Measurements from ENCODE around the gene SLC46A3. TPM values are rescaled to one million over a fixed set of nuclear protein-coding genes. Genes with fewer than 3 reads are reported as not detected.

The SLC46A3 gene
- 7.7 TPM for total RNA-seq (ENCODE audit: unreplicated experiment)
- long read RNA-seq, partial matches to known transcripts = 0 of 1 reads
- long read RNA-seq, other reads (novel, unspliced or antisense) = 1 of 1 reads

DNA sequence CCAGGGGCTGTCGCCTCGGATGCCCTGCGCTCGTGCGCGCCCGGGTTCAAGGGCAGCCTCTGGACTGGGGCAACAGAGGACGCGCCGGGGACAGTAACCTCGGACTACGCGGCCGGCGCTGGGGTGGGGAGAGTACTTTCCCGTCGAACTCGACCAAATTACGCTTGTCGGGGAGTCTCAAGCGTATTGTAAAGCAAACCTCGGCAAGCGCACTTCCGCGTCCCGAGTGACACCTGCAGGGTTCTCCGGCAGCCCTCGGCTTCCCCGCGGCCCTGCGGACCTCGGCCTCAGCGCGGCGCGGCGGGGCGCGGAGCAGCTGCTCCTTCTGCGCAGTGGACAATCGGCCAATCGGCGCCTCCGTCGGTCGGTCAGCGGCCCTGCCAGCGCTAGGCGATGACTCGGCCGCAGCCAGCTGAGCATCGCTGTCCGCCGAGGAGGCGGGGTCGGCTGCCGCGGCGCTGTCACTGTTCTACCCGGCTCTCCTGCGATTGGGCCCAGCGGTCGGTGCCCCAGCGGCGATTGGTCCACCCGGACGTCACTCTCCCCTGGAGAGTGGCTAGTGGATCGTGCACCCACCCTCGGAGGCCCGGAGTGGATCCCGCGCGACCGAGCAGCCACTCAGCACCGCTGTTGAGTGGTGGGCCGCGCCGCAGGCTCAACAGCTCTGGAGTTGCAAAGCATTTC is at the start of gene SLC46A3:
Gene SLC46A3, minus strand, starts transcription at position 428 of the 684 bp plus-strand sequence. CDS start 972 bp downstream, outside the sequence.
- peak within 1 kb of the TSS; percentile 93 for H3K4me3 Mint-ChIP-seq (ENCODE audit: unreplicated experiment)
- H3K36me3 Mint-ChIP-seq (ENCODE audit: low read depth, unreplicated experiment) = no peaks in the 10 kb centered on the region
- no peak within 1 kb of the TSS for H3K27ac Mint-ChIP-seq (ENCODE audit: unreplicated experiment)
- DNase-seq (ENCODE audit: low spot score) = peak; percentile 99
- no peak for TF ChIP-seq CTCF (IDR thresholded peaks at IDR 0.05; ENCODE audit: unreplicated experiment)
- peaks cover 24% of the 10 kb centered on the region for H3K4me1 Mint-ChIP-seq (ENCODE audit: unreplicated experiment)
- no peaks in the 10 kb centered on the region for H3K9me3 Mint-ChIP-seq (ENCODE audit: unreplicated experiment)
- H3K27me3 Mint-ChIP-seq (ENCODE audit: unreplicated experiment) = peaks cover 2% of the 10 kb centered on the region

- Mint-ChIP-seq H3K9me3 (ENCODE audit: unreplicated experiment) (peaks cover 6% of the 10 kb centered on the region), H3K27me3 (ENCODE audit: unreplicated experiment) (no peaks in the 10 kb centered on the region), H3K4me1 (ENCODE audit: unreplicated experiment) (no peaks in the 10 kb centered on the region), H3K27ac (ENCODE audit: unreplicated experiment) (no peak overlapping the region), H3K4me3 (ENCODE audit: unreplicated experiment) (no peak overlapping the region), H3K36me3 (ENCODE audit: low read depth, unreplicated experiment) (peaks cover 3% of the 10 kb centered on the region)
- no peak for TF ChIP-seq CTCF (IDR thresholded peaks at IDR 0.05; ENCODE audit: unreplicated experiment)
- DNase-seq (ENCODE audit: low spot score) = no peak
These were observed 45.1 kb upstream of the SLC46A3 start for GRCh38 chr13:28763887-28764286.

DNA sequence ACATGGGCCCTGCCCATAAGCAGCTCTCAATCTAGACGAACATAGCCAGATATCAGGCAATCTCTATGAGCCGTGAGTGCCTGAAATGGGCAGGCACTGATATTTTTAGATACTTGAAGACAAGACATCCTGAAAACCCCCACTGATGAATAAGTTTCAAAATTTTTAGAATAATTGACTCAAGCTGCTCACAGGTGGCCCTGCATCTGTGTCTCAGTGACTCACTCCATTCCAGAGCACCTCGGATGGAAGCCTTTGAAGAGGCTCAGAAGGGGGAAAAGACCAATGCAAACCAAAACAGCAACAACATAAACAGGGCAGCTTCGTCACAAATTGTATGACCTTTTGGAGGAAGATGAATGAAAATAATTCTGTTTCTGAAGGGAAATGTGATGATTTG is 42.8 kb upstream of the SLC46A3 start:
- Mint-ChIP-seq H3K4me1 (ENCODE audit: unreplicated experiment) (peaks cover 3% of the 10 kb centered on the region), H3K9me3 (ENCODE audit: unreplicated experiment) (no peaks in the 10 kb centered on the region), H3K27ac (ENCODE audit: unreplicated experiment) (no peak overlapping the region), H3K4me3 (ENCODE audit: unreplicated experiment) (no peak overlapping the region), H3K36me3 (ENCODE audit: low read depth, unreplicated experiment) (peaks cover 7% of the 10 kb centered on the region), H3K27me3 (ENCODE audit: unreplicated experiment) (no peaks in the 10 kb centered on the region)
- TF ChIP-seq CTCF (IDR thresholded peaks at IDR 0.05; ENCODE audit: unreplicated experiment) = no peak
- DNase-seq (ENCODE audit: low spot score) = no peak

DNA sequence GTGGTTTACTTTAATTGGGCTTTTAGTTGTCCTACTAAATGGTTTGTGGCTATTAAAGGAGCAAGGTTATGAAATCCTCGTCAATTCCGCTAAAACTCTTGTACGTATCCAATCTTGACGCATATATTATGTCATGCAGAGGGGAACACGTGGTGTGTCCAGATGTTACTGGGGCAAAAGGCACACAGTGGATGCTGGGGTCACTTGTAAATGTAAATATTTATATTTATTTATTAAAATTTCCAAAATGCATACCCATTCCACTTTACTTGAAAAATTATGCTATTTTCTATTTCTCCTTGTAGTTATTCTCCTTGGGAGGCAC is 36.7 kb upstream of the SLC46A3 start:
- no peak for DNase-seq (ENCODE audit: low spot score)
- Mint-ChIP-seq H3K27ac (ENCODE audit: unreplicated experiment) (peak overlapping the region; percentile 96), H3K27me3 (ENCODE audit: unreplicated experiment) (peaks cover 7% of the 10 kb centered on the region), H3K4me1 (ENCODE audit: unreplicated experiment) (peaks cover 33% of the 10 kb centered on the region), H3K9me3 (ENCODE audit: unreplicated experiment) (no peaks in the 10 kb centered on the region), H3K4me3 (ENCODE audit: unreplicated experiment) (no peak overlapping the region), H3K36me3 (ENCODE audit: low read depth, unreplicated experiment) (peaks cover 7% of the 10 kb centered on the region)
- TF ChIP-seq CTCF (IDR thresholded peaks at IDR 0.05; ENCODE audit: unreplicated experiment) = no peak
